Colonic mucosa (tissue), 4 donors: ENCODE data around the gene OARD1. TPM values are rescaled to one million over a fixed set of nuclear protein-coding genes. Genes with fewer than 3 reads are reported as not detected.
A peak's percentile ranks its signal among the peaks of the same experiment; 100 is the strongest.

ENCODE experiments used
- DNase-seq: peaks from one replicate; pipeline ENCODE4 v3.0.0-alpha.2; 2020
- H3K27ac ChIP-seq: fragments of 200-600 bp; one replicate; pipeline ENCODE4 v1.8.0; 2021
- H3K27me3 ChIP-seq: fragments of 200-600 bp; one replicate; pipeline ENCODE4 v1.8.0; 2021
- H3K36me3 ChIP-seq: fragments of 200-600 bp; one replicate; pipeline ENCODE4 v1.8.0; 2021
- H3K4me1 ChIP-seq: fragments of 200-600 bp; one replicate; pipeline ENCODE4 v1.8.0; 2021; ENCODE audit warnings: mild to moderate bottlenecking
- H3K4me3 ChIP-seq: fragments of 200-600 bp; one replicate; pipeline ENCODE4 v1.8.0; 2021
- H3K9ac ChIP-seq, 2 donors: one replicate each; pipeline ENCODE4 v1.7.0; 2013; ENCODE audit warnings: control low read depth in 2 of 2, low read depth in 2 of 2, low read length in 2 of 2
- H3K9me3 ChIP-seq: fragments of 200-600 bp; one replicate; pipeline ENCODE4 v1.8.0; 2021
- CTCF ChIP-seq: fragments of 200-600 bp; IDR thresholded peaks from one replicate; pipeline ENCODE4 v1.8.0; 2022; ENCODE audit warnings: antibody characterized with exemption, mild to moderate bottlenecking
- intact Hi-C: fragments of 100-400 bp; cut with DNase I; formaldehyde crosslinking; loops from one replicate; pipeline ENCODE4 v1.14.1; 2022
- total RNA-seq, 2 donors: library from RNA; stranded (reverse); fragmentation: NEBNext Ultra II Directional in 1 of 2; extraction: Animal tissue kit (Norgen Biotek cat#: 25700) in 1 of 2; gene quantifications; one replicate each; pipeline ENCODE4 v1.2.1, GENCODE V29; 2021
- donor health status: healthy.
- donor health status: DM: no; HTN: no; CAD: no.
- donor health status: DM: no; HTN: no; CAD: no.

OARD1 gene
- total RNA-seq, 2 donors from 2014 or later = 25.0 to 34.2 TPM

- intact Hi-C loops = no loop called here
- Histone ChIP-seq H3K9me3 (no peaks in the 10 kb centered on the region), H3K27ac (no peak within 1 kb of the TSS), H3K4me3 (no peak within 1 kb of the TSS), H3K27me3 (no peaks in the 10 kb centered on the region), H3K9ac (no peak within 1 kb of the TSS), H3K36me3 (no peaks in the 10 kb centered on the region), H3K4me1 (peaks cover 4% of the 10 kb centered on the region)
- no peak for TF ChIP-seq CTCF
- no peak for DNase-seq
These were observed 29.7 kb downstream of the OARD1 start, which contains the start of gene TSPO2 for GRCh38 chr6:41042226-41043055. Gene TSPO2 (plus strand): TSS chr6:41042467. CDS start chr6:41042986, 519 bp downstream.

DNA sequence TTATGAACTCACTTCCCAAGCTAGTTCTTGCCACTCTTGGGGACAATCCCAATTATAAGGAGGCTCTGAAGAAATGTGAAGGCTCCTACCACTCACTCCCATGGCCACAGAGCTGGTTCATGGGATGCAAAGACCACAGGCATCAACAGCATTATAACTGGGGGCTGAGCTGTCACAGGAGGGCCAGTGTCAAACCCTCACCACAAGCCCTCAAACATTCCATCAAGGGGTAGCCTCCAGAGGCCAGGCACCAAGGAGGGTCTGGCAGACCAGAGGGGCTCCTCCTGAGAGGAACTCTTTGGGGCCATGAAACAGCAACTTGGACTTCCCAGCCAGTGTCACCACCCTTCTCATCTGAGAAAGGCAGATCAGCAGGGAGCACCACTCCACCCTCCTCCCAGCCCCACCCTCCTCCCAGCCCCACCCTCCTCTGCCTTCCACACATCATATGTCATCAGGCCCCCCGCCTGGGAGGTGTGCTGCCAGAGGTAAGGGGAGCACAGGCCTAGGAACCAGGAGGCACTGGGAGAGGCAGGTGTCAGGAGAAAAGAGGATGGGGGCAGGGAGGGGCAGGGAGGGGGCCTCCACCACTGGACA, 31.1 kb downstream of the OARD1 start:
- H3K4me1 ChIP-seq = peaks cover 4% of the 10 kb centered on the region
- H3K9ac ChIP-seq = no peak overlapping the region
- H3K9me3 ChIP-seq = no peaks in the 10 kb centered on the region
- H3K27me3 ChIP-seq = no peaks in the 10 kb centered on the region
- H3K4me3 ChIP-seq = no peak overlapping the region
- TF ChIP-seq CTCF = no peak
- intact Hi-C loops = no loop called here
- peak overlapping the region; percentile 77 for H3K27ac ChIP-seq
- H3K36me3 ChIP-seq = no peaks in the 10 kb centered on the region
- DNase-seq = peak; percentile 40

DNA sequence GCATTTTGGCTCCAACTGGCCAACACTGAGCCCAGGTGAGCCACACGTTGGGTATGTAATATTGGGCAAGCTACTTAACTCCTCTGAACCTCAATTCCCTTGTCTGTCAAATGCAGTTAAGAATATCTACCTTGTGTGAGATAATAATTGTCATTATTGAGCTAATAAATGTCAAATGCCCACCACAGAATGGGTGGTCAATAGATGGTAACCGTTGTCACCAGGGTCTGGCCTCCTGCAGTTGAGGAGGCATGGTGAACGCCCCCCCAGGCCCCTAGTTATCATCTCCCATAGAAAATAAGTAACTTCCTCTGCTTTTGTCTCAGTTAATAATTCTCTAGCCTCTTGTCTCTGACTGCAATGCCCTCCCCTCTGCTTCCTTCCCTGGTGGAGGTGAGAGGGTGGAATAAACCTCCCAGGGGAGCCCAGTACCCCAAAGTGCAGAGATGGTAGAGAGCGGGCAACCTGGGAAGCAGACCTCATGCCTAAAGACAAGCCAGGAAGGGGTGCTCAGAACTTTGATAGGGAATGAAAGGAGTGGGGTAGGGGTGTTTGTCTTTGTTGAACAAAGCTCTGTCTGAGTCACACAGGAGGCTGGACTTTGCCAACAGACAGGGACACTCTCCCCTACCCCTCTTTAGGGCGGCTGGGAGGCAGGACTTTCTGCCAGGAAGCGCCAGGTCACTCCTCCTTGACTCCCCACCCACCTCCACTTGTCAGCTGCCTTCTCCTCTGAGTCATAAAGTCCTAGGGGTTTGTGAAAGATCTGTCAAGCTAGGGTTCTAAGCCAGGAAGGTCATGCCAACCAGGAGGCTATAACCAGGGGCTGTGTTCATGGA, 31.8 kb downstream of the OARD1 start:
- no peak overlapping the region for H3K9ac ChIP-seq
- H3K27ac ChIP-seq = peak overlapping the region; percentile 77
- H3K27me3 ChIP-seq = no peaks in the 10 kb centered on the region
- TF ChIP-seq CTCF = no peak
- H3K9me3 ChIP-seq = no peaks in the 10 kb centered on the region
- peak; percentile 77 for DNase-seq
- H3K4me1 ChIP-seq = peaks cover 4% of the 10 kb centered on the region
- intact Hi-C loops = no loop called here
- H3K4me3 ChIP-seq = no peak overlapping the region
- H3K36me3 ChIP-seq = no peaks in the 10 kb centered on the region

- peak; percentile 83 for DNase-seq
- peak within 1 kb of the TSS in 1 of 2 donors; percentile 60 for H3K9ac ChIP-seq
- peak within 1 kb of the TSS; percentile 11 for H3K4me3 ChIP-seq
- H3K9me3 ChIP-seq = no peaks in the 10 kb centered on the region
- peak within 1 kb of the TSS; percentile 77 for H3K27ac ChIP-seq
- no peaks in the 10 kb centered on the region for H3K36me3 ChIP-seq
- peaks cover 4% of the 10 kb centered on the region for H3K4me1 ChIP-seq
- peak; percentile 80 for TF ChIP-seq CTCF
- H3K27me3 ChIP-seq = no peaks in the 10 kb centered on the region
- intact Hi-C loops = no loop called here
These were observed 32.8 kb downstream of the OARD1 start, which contains the start of gene UNC5CL for GRCh38 chr6:41039060-41039998. Gene UNC5CL (minus strand): TSS chr6:41039221. CDS start chr6:41035074, 4,147 bp downstream.
